NT2/D1 (cell line): ENCODE data around the gene EIF3CL.
"Not testable (repeated sequence)": the region's sequence is repeated elsewhere in the genome, so short reads cannot be mapped to it uniquely, and the experiment has no call there.

ENCODE experiments used
- SUZ12 ChIP-seq: IDR thresholded peaks from 2 replicates; pipeline ENCODE4 v1.6.1; 2011; ENCODE audit not compliant: insufficient read length, insufficient read depth; ENCODE audit errors: extremely low read depth
- YY1 ChIP-seq: IDR thresholded peaks from 2 replicates; pipeline ENCODE4 v1.6.1; 2011; ENCODE audit not compliant: insufficient read length, insufficient read depth
- ZNF274 ChIP-seq: IDR thresholded peaks from 2 replicates; pipeline ENCODE4 v1.6.1; 2011; ENCODE audit warnings: mild to moderate bottlenecking, low read depth, low read length

DNA sequence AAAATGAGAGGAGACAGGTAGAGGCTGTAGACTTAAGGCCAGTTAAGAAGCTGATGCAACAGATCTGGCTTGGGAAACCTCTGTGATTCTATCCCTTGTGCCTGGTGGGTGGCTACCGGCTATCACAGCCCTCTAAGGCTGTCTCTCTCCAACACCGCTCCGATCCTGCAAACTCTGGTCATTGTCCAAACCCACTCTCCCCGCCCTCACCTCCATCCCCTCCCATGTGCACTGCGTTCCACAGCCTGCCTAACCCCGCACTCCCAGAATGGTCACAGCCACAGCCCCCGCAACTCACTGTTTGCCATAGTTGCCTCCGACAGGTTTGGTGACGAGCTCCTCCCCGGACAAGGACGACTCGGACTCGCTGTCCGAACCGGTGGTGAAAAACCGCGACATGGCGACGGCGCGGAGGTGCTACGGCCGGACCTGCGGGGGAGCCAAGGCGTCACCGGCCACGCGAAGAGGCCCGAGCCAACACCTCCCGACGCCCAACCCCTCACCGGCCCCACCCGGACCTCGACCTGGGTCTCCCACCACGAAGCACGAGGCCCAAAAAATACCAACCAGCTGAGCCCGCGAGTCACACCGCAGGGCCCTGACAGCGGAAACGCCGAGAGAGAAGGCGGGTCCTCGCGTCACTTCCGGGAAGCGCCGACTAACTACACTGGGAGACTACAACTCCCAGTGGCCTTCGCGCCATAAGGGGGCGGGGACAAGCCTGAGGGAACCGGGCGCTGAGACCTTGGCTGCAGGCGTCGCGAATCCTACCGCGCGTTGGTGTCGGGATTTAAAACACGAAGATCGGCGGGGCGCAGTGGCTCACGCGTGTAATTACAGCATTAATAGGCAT, at the start of gene EIF3CL:
- not testable (repeated sequence) for TF ChIP-seq ZNF274, YY1, SUZ12
